GOT3 (cell line): ENCODE measurements around the gene GNG12.

Experiments used
- DNase-seq: peaks from one replicate; lab custom pipeline; 2025; ENCODE audit warnings: mixed read lengths; lab: John Stamatoyannopoulos, UW

The GNG12 gene

DNA sequence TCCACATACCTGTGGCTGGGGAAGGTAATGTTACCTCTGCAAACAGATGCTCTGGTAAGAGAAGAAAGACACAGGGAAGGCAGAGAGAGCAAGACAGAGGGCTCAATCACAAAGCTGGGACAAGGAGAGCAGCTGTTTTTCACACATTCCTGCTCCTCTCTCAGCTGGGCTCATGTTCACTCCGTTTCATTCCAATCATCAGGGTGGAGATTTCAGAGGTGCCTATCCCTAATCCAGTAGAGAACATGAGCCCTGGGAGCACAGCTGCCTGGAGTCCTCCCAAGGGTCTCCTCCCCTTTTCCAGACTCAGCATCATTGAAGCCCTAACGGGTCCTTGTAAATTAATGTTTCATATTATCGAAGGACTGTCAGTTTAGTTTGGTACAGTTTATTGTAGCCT is 128.9 kb downstream of the GNG12 start:
- DNase-seq, result no peak

DNA sequence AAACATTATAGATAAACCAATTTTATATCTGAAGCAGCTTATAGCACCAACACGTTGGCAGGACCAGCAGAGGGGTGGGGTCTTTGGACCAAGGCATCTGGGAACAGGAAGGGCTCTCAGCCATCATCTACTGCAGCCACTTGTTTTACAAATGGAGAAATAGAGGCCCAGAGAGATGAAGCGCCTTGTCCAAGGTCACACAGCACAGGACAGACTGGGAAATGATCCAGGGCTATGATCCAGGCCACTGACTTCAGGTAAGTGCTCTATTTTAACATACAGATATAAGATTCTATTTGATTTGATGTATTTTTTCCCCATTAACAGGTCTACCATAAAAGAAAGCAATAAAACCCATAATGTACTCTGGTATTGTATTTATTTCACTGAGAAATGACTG is 131.4 kb downstream of the GNG12 start:
- DNase-seq, result no peak

DNA sequence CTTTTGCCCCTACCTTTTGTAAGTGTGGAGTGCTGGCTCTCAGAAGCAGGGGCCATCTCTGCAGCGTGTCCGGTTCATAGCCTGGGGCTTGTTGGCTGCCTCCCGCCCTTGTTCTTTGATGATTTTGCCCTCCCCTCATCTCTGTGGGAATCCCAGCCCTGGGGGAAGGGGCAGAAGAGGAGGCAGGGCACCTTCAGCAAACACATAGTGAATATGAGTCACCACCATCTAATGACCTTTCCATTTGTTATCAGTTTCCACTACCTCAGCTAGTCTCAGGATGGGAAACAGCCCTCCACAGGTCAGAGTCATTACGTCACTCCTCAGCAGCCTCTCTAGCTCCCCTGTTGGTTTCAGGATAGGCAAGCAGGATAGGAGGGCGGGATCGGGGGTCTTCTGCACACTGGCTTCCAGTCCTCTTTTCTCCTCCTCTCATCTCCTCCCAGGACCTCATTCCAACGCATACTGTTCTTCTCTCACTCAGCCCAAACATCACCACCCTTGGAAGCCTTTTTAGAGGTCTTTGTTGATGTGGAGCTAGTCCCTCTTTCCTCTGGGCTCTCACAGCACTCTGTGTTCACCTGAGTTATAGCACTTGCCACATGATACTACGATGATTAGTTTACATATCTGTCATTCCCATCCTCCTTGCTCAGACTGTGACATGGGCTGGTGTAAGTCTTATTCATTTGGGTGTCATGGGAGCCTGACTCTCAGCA is 132.4 kb downstream of the GNG12 start:
- no peak for DNase-seq

DNA sequence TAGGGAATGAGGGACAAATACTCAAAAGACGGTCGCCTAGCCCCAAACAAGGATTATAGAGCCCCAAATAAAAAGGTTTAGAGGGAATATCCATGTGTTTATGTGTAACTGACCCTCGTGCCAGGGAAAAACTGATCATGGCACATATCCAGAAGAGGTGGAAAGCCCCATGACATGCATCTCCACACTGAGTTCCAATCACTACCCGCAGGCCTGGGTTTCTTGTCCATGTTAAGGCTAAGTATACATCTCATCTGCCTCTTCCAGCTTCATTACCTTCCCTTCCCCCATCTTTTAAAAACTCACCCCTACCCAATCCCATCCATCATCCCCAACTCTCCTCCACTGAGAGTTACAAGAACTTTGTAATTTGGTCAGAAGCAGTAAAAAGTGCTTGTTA is 133.0 kb downstream of the GNG12 start:
- no peak for DNase-seq

DNA sequence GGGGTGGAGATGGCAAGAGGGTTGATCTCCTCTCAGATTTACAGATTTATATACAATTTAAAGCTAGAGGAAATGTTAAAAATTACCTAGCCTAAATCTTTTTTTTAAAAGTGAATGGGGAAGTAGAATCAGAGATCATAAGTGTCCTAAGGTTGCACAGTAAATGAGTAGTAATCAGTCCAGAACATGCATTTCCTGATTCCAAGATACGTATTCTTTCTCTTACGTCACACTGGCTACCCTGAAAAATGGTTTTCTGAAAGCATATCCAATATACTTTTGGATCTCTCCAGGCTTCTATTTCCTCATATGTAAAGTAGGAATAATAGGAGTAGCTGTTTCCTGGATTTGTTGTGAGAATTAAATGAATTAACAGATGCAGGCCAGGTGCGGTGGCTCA is 136.6 kb downstream of the GNG12 start:
- no peak for DNase-seq

DNA sequence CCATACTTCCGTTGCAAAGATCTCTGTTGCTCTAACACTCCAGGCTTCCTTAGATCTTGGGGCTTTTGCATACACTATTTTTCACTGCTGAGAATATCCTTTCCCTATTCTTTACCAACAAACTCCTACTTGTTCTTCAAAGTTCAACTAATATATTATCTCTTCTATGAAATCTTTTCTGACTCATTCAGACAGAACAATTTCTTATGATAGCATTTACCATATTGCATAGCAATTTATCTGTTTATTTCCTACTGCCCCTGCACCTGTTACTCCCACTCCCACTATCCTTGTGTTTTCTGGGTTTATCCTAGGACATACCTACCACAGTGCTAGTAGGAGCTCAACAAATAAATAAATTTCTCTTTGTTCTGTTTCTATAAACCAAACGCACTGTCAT is 137.3 kb downstream of the GNG12 start:
- no peak for DNase-seq

DNA sequence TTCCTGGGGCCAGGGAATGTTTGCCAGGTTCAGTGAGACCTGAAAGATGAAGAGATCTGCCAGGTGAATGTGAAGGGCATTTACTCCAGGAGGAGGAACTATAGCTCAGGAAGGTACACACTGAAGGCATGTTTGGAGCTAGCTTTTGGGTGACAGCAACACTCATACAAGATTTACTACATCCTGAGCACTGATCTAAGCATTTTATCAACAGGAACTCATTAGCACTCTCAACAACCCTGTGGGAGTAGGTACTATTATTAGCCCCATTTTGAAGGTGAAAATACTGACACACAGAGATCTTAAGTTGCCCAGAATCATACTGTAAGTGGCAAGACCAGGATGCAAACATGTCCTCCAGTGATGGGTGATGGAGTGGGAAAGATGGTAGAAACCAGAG is 141.6 kb downstream of the GNG12 start:
- no peak for DNase-seq

DNA sequence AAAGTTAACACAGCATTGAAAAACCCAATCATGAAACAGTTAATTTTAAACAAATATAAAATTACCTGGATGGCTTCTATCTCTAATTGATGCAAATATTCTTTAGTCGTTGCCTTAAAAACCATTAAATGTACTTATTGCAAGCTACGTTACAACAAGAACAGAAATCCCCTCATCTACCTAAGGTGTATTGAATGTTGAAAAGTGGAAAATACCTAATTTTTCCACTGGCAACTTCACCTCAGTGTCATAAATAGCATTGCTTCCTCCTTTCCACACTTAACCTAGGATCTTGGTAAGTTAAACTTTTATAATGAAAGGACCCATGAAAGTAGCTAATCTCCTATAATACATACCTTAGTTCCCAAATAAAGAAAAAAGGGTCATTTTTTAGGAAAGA is 142.9 kb downstream of the GNG12 start:
- DNase-seq, result no peak

DNA sequence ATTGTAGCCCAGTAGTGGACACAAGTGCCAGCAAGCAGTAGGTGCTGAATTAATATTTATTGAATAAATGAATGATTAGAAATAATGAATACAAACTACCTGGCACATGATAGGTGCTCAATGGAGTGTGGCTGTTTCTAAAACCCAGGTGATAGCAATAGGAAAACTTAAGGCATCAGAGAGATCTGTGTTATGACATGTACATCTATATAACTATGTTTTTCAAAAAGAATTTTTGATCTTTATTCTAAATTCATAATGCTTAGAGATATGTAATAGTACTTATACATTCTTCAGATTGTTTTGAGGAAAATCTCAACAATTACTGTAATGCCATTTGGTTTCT is 143.3 kb downstream of the GNG12 start:
- DNase-seq, result no peak

DNA sequence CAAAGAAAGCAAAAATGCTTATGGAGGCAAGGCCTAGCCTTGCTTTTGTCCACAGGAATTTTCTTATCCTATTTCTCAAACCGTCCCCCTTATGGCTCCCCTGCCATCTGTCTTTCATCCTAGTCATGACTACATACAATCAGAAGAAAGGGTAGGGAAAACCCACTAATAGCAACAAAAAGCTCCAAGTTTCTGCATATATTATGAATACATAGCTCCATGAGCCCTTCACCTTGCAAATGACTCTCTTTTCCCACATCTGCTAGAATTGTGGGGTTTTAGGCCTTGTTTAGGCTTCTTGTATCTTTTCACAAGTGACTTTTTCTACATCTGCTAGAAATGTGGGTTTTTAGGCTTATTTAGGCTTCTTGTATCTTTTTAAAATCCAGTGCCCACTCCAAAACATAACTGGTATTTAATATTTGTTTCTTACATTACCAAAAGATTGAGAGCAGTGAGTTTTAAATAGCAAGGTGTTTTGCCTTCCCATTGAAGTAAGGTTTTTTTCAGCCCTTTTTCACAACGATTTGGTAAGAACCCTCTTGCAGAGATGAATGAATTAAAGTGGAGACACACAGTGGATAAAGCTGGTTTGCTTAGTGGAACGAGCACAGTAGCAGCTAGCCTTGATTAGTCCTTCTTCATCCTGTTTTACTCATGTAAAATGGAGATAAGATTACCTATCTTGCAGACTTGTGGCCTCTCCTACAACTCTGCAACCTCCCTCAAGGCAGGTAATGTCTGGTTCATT is 143.8 kb downstream of the GNG12 start:
- DNase-seq, result no peak

DNA sequence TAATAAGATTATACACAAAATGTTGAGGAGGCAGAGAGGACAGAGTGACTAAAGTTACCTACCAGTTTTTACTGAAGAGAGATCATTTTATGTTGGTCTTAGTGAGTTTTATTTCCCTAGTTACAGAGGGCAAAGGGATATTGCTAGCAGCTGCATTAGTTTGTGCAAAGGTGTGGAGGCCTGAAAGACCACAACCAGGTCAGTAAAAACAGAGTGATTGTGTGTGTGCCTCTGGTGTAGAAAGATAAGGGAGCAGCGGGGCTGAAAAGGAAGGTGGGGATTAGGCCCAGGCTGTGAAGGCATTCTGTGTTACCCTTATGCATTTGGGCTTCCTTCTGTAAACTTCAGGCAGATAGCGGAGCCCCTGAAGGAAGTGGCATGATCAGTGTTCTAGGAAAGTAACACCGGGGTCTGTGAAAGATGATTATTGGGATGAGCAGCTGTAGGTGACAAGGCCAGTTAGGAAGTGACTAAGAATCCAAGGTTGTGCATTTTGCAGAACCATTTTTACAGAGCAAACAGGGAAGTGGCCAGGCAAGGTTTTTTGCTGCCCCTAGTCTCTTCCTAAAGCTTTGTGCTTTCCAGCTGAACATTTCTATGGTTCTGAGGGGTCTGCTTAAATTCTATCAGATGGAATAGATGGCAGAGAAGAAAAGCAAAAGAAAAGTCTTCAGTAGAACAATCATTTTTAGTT is 144.6 kb downstream of the GNG12 start:
- no peak for DNase-seq

DNA sequence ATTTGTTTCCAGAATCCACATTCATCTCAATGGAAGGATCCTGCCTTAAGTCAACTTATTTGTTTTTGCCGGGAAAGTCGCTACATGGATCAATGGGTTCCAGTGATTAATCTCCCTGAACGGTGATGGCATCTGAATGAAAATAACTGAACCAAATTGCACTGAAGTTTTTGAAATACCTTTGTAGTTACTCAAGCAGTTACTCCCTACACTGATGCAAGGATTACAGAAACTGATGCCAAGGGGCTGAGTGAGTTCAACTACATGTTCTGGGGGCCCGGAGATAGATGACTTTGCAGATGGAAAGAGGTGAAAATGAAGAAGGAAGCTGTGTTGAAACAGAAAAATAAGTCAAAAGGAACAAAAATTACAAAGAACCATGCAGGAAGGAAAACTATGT is 145.6 kb downstream of the GNG12 start:
- DNase-seq, result peak; percentile 3

DNA sequence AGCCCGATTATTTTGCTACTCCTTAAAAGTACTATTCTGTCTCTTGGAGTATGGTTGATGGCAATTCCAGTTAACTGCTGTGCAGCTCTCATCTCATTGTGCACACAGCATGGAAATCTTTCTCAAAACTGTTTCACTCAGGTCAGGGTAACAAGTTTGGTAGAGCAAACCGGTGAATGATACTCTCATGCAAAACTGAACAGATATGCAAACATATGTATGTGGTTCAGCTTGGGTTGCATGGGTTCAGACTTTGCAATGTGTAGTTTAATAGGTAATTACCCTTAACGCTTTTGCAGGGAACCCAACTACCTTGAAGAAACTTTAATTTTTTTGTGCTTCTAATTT is 146.1 kb downstream of the GNG12 start:
- no peak for DNase-seq

DNA sequence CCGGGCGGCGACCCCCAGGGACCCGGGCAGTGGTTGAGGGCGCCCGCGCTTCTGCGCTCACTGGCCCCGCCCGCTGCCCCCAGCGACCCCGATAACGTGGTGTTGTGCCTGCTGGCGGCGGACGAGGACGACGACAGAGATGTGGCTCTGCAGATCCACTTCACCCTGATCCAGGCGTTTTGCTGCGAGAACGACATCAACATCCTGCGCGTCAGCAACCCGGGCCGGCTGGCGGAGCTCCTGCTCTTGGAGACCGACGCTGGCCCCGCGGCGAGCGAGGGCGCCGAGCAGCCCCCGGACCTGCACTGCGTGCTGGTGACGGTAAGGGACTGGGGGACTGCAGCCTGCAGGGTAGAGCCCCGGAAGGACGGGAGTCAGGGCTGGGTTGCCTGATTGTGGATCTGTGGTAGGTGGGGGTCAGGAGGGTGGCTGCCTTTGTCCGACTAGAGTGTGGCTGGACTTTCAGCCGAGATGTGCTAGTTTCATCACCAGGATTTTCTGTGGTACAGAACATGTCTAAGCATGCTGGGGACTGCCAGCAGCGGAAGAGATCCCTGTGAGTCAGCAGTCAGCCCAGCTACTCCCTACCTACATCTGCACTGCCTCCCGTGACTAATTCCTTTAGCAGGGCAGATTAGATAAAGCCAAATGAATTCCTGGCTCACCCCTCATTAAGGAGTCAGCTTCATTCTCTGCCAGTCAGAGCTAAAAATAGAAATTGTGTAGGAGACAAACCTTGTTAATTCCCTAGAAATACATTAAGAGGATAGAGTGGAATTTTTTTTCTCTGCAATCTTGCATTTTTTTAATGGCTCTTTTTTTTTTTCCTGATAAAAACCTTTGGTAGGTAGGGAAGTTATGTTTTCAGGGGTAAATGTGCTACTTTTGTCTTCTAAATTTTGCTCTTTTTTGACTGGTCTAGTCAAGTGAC is 146.7 kb downstream of the GNG12 start:
- peak; percentile 57 for DNase-seq

DNA sequence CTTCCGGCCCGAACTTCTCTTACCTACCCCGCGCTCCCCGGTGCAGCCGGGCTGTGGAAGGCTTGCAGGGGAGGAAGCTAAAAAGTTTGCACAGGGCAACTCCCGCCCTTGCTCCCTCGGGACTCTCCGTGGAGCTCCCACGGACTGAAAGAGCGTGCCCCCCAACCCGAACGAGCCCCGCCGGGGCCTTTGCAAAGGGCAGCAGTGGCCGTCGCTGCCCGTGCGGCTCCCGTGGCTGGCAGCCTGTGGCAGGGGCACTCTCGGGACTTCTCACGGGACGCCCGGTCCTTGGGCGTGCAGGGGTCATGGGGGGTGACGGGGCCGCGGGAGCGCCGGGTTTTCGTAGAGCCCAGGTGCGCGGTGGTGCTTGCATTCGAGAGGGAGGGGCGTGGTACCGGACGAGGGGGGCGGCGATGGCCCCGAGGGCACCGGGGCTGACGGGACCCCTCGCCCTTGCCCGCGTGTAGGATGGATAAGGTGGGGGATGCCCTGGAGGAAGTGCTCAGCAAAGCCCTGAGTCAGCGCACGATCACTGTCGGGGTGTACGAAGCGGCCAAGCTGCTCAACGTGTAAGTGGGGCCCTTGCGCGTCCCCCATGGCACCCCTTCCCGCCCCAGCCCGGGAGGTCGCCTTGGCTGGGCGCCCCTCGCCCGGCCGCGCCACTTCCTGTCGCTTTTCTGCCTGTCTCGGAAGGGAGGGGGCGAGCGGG is 147.6 kb downstream of the GNG12 start:
- no peak for DNase-seq

DNA sequence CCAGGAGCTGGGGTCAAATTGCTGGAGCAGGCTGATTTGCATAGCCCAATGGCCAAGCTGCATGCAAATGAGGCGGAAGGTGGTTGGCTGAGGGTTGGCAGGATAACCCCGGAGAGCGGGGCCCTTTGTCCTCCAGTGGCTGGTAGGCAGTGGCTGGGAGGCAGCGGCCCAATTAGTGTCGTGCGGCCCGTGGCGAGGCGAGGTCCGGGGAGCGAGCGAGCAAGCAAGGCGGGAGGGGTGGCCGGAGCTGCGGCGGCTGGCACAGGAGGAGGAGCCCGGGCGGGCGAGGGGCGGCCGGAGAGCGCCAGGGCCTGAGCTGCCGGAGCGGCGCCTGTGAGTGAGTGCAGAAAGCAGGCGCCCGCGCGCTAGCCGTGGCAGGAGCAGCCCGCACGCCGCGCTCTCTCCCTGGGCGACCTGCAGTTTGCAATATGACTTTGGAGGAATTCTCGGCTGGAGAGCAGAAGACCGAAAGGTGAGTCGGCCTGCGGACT is 148.2 kb downstream of the GNG12 start, which contains the start of gene GADD45A:
Gene GADD45A (plus strand): TSS at position 135 of the 491 bp plus-strand sequence. CDS start 294 bp downstream, at position 429.
- DNase-seq, result peak; percentile 98

DNA sequence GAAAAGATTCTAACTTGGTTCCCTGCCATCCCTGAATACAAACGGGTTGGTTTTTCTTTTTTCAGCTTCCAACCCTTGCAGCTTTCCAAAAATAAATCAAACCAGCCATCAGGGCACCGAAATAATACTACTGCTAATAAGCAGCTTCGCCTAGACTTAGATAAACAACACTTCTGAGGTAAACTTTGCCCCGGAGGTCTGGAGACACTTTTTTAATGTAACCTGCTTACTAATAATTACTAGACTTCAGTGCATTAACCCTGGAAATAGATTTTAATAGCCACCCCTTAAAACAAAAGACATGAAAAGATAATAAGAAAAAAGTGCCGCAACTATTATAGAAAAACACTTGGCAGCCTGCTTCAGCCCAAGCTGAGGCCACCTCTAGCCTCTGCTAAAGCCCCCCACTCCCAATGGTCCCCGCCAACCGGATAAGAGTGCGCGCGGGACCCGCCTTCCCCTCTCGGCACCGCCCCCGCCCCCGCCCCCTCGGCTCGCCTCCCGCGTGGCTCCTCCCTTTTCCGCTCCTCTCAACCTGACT is 148.7 kb downstream of the GNG12 start:
- DNase-seq, result no peak

DNA sequence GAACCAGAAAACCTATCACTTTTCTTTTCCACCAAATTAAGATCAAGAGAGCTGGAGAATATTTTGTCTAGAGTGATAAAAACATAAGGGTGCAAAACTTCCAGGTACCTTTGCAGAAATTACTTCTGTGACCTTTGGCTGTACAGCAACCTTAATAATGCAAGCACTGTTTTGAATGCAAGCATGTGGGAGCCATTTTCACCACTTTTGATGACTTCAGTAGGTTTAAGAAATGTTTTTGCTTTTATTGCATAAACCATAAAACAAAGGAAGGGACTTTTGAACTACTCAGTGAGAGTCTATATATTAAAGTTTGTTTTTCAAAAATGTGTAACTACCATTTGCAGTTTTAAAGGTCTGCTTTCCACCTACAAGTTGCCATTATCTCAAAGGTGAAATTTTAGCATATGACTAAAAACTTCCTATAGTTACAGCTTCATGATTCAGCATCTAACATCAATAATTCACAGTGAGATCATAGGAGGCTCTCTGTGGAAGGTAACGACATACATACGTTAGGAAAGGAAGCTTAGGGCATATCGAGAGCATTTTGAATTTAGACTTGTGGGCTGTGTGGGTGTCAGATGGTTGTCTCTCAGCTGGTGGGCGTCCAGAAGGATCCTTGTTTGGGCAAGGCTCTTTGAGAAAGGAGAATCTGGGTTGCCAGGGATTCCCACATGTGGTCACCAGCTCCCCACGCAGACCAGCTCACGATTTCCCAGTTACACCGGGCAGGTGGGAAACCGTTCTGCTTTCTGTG is 149.3 kb downstream of the GNG12 start:
- no peak for DNase-seq

DNA sequence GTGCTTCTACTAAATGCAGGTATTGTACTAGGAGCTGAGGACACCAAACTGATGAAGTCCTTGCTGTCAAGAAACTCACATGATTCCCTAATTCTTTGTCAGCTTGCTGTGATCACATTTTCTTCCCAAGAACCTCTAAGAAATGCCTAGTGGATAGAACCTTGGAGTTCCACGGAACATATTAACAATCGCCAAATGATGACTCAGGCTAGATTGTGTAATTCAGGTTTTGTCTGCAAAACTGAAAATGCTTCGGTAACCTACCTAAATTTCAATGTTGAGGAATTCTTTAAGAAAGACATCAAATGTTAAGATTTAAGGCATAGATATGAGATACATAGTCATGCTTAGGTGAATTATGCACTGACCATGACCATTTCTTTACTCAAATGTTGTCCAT is 150.0 kb downstream of the GNG12 start:
- no peak for DNase-seq

DNA sequence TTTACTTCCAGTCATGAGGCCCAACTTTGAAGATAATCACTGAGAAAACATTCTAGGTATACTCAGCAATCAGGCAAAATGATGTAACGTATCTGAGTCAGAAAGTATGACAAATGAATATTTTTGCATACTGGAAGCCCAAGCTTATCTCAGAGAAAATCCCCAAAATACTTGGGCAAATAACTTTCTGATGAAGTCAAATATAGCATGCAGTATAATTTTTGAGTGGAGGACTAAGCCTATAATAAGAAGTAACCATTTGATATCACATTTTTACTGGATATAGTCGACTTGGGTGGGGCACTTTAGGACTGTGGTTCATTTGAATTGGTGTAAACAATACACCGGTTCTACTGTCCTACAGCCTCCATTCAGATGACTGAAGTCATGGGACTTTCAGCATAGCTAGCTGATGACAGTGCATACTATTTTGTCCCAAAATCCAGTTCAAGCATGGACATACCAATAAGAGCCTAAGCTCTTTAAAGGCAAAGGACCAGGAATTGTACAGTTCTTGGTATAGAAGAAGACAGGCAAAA is 150.5 kb downstream of the GNG12 start:
- DNase-seq, result no peak
